Stimulated activated naive CD8-positive, alpha-beta T cell treated with anti-CD3 and anti-CD28 coated beads, Interleukin-15, Interleukin-2, amounts not matched to agents 100 U/mL and 50 U/mL, for 24 hours (primary cell): ENCODE measurements around the gene RAB8B.

Experiments used
- ATAC-seq: fragments of 150-1000 bp; cut with Tn5 transposase; one replicate; pipeline ENCODE4 v1.10.0; 2021
- DNase-seq: peaks from one replicate; pipeline ENCODE4 v3.0.0; 2021

Gene RAB8B

DNA sequence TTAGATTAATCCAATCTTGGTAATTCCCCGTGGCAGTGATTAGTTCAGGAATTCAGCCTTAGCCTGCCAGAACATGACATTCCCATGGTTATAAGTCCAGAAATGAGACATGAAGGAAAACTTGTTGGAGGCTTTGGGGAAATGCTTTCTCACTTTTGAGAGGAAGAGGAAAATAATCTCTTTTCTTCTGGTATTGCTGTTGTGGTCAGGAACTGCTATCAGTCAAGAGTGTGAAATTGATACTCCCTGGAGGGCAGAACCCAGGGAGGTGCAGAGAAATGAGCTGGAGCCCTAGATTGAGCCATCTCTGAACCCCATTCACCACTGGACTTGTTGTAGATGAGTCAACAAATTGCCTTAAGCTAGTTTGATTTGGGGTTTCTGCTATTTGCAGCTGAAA is 49.4 kb downstream of the RAB8B start:
- peak; percentile 93 for ATAC-seq
- no peak for DNase-seq

DNA sequence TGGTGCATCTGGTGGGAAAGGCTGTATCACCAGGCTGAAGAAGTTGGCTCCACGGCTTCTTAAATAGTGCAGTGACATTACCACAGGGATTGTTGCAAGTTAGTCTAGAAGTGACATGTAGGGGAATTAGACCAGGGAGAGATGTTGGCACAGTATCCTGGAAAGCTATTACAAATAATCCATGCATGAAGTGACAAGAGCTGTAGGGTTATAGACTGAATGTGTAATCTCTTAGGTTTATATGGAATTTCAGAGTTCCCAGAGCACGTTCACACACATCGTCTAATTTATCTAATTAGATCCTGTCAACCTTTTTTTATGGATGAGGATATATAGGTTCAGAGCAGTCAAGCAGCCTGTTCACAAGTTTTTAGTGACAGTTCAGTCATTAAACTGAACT is 50.7 kb downstream of the RAB8B start:
- ATAC-seq: no peak
- DNase-seq: no peak

DNA sequence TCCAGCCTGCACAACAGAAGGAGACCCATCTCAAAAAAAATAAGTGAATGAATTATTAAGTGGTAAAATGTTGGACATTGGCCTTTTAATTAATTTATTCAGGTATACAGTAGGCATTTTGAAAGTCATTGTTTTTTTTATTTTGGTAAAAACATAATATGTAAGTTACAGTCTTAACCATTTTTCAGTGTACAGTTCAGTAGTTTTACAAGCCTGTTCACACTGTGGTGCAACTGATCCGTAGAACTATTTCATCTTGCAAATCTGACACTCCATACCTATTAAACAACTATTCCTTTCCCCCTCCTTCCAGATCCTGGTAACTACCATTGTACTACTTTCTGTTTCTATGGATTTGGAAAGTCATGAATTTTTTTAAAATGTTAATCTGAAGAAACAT is 51.9 kb downstream of the RAB8B start:
- no peak for ATAC-seq

DNA sequence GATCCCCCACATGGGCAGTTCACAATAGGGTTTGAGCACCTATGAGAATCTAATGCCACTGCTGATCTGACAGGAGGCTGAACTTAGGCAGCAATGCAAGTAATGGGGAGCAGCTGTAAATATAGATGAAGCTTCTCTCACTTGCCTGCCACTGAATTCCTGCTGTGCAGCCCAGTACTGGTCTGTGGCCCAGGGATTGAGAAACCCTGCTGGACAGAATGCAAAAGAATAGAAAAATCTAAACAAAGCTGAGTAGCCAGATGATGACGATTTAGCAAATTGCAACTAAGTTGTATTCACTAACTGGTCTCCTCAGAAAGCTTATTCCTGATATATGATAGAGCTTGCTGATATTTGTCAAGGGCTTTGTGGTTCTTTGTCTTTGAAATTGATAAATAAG is 53.7 kb downstream of the RAB8B start:
- ATAC-seq (no peak), DNase-seq (no peak)

More for the DNA sequence above, 51.9 kb downstream of the RAB8B start:
- DNase-seq: no peak

DNA sequence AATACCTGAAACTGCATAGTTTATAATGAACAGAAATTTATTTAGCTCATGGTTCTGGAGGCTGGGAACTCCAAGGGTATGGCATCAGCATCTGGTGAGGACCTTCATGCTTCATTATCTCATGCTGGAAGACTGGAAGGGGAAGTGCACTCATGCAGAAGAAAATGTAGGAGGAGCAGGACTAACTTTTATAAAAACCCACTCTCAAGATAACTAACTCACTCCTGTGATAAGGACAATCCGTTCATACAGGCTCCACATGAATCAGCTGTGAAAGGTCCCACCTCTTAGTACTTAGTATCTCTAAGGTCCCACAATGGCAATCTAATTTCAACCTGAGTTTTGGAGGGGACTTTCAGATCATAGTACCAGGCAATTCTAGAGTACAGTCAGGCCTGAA is 54.4 kb downstream of the RAB8B start:
- ATAC-seq: peak; percentile 38
- no peak for DNase-seq

DNA sequence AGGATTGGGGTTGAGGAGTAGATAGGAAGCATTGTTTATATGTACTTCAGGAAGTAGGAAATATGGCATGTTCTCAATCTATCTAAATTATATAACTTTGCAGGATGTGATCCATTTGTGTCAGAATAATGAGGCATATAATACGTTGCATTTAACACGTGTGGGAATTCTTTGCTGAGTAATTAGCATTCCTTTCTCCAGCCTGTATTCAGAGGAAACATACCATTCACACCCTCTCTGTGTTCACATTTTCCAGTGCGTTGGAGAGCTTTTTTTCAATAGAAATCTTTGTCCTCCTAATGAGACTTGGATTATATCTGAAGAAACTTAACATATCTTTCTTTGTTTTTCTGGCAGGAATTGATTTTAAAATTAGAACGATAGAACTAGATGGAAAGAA is 55.0 kb downstream of the RAB8B start:
- ATAC-seq: no peak
- DNase-seq: no peak

DNA sequence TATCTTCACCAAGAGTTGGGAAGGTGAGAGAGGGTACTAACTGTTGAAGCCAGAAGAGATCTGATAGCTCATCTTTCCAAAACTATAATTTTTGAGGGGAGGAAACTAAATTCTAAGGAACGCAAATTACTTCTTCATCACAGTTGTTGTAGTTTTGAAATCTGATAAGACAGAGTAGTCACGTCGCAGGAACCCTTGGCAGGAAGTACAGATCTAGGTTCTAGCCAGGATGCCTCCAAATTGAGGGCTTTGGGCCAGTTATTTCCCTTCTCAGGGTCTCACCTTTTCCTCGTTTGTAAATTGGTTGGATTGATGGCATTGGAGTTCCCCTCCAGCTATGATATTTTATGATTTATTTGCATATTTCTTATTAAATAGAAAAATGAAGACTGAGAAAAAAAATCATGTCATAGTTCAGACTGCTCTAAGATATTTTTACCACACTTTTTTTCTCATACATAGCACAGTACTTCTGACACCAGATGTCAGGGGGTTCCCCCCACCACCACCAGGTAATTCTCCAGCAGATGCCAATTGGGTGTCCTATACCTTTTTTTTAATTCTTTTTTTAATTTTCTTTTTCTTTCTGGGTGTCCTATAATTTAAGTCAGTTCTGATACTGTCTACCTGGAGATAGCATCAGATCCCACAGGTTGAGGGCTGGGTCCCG is 55.7 kb downstream of the RAB8B start:
- ATAC-seq (peak; percentile 70), DNase-seq (no peak)

DNA sequence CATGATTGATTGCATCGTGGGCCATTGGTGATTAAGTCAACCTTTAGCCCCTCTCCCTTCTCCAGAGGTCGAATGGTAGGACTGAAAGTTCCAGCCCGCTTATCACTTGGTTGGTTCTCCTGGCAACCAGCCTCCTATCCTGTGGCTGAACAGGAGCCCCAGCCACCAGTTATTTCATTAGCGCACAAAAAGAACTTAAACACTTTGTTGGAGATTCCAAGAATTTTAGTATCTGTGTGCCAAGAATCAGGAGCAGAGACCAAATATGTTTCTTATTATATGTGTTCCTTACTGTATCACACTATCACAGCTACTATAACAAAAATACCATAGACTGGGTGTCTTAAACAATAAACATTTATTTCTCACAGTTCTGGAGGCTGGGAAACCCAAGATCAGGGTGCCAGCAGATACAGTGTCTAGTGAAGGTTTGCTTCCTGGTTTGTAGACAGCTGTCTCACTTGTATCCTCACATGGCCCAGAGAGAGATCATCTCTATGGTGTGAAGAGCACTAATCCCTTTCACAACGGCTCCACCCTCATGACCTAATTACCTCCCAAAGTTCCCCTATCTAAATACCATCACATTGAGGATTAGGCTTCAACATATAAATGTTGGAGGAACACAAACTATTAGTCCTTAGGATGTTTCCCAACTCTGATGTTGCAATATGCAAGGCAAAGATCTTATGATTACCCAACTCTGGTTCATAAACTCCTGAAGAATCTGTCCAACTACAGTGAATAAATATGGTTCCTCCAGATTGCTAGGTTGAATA is 57.5 kb downstream of the RAB8B start:
- no peak for DNase-seq
- no peak for ATAC-seq

DNA sequence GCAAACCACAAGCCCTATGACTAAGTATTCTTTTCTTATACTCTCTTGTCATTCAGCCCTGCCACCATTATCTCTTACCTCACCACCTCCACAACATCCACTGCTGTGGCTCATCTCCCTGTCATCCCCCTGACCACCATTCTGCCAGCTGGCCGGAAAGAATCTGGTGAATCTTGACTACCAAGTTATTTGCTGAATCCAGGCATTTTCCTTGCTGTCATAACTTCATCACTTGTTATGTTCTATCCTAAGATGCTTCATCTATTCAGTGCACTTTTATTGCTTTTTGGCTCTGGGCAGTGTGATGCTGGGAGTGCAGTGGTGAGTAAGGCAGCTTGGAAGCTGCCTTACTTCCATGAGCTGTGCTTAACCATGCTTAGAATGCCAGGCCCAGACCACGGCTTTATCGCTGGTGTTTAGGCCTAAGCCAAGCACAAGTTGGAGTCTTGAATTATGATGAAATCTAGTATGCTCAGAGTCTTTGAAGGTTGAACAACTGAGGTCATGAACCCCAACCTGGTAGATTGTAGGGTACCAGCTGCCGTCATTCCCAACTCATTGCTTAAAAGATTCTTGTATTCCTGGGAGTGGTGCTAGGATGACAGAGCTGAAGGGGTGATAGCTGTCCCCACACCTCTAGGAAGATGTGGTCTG is 61.0 kb downstream of the RAB8B start:
- DNase-seq (no peak), ATAC-seq (peak; percentile 28)

DNA sequence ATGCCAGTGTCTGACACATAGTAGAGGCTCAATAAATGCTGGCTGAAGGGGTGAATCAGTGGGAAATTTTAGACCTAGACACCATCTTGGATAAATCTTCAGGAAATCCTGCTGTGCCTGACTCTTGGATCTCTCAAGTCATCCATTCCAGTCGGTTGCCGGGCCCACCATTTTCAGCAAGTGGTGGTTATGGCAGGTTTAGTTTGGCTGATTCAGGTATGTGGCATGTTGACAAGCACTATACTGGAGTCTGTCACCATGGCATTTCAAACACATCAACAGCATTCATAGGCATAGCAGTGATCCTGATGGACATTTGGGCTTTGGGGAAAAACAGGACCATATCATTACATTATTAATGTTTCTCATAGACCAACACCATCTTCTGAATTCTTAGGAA is 62.3 kb downstream of the RAB8B start:
- DNase-seq (no peak), ATAC-seq (no peak)

DNA sequence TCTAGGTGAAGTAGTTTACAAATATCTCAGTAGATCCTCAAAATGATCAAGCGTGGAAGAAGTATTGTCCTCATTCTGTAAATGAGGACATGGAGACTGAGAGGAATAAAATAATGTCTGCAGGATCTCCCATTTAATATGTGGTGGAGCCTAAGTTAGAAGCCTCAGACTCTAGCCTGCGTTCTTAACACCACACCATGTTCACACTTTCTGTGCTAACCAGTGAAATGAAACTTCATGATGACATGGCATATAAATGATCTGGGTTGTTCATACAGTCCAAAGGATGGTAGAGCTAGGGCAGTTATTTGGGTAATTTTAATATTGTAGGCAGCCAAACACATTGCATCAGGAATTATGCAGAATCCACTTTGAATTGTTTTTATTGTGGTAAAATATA is 62.9 kb downstream of the RAB8B start:
- DNase-seq (no peak), ATAC-seq (no peak)

DNA sequence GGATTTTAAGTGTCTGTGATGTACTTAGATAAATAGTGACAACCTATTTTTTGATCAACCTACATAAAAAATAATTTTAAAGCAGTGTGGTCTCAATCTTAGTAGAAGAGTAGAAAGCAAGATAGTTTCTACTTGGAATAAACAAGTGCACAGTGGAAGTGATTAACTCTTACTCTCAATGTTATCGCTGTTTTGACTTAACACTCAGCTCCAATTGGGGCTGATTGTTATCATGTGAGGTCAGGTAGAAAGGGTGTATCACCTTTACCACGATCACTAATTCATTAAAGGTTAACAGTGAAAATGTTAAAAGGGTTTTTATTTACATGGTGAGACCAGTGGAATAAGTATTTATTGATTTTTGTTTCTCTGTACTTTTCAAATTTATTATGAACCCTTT is 65.6 kb downstream of the RAB8B start:
- ATAC-seq (no peak), DNase-seq (no peak)

DNA sequence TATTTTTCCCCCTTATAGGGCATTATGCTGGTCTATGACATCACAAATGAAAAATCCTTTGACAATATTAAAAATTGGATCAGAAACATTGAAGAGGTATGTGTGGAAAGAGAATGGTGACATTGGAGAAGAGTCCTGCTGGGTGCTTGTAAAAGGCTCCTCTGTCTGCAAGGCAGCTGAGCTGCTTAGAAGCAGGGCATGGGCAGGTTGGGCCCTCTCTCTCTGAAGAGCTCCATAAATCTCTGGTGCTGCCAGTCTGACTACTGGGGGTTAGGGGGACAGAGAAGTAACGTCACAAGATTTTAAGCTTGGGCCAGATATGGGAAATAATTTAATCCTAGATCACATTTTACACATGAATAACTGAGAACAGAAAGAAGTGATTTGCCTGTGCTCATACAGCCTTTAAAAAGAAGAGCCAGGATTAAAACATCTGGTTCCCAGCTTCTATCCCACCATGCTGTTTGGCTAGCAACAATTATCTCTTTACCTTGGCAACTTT is 66.1 kb downstream of the RAB8B start:
- ATAC-seq (no peak), DNase-seq (no peak)

DNA sequence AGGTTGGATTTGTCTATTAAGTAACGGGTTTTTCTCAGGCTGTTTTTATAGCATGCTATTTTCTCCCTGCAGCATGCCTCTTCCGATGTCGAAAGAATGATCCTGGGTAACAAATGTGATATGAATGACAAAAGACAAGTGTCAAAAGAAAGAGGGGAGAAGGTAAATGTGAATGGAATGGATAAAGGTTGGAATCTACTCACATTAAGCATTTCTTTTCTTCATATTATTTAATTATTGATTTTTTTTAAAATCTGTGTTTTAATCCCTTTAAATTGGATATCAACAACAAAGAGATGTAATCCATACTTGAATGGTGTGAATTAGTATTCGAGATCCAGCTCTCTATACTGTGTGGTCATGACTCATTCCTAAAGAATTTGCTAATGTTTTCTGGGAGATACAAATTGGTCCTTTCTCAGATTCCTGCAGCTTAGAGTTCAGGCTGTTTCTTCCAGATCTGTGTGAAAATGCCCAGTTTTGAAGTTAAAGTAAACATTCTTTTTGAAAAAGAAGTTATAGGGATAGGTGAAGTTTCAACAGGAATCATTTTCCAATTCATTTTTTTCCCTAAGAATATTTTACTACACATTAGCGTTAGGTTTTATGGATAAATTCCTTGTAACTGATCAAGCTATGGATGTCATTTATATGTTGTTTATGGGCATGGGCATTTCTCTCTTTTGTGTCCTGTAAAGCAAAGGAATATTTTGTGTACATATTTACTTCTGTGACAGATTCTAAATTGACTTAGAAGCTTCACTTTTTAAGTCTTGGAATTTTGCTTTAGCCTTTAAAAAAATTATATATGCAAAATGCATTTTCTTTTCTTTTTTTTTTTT is 67.2 kb downstream of the RAB8B start:
- no peak for DNase-seq
- no peak for ATAC-seq

DNA sequence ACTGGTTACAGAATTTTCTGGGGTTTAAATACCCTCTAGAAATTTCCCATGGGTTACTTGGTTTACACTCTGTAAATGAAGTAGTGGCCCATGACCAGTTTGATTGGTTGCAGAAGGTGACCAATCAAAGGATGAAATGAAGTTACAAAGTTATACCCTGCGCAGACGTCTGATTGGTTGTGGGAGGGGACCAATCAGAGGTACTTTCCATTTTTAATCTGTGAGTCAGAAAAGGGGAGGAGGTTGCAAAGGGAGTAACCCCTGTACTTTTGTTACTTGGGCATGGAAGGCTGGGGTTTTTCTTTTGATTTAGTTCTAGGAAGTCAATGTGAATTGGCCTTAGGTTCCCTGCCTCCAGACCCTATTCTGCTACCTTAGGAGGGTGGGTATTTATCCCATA is 69.3 kb downstream of the RAB8B start:
- no peak for ATAC-seq
- DNase-seq: no peak

DNA sequence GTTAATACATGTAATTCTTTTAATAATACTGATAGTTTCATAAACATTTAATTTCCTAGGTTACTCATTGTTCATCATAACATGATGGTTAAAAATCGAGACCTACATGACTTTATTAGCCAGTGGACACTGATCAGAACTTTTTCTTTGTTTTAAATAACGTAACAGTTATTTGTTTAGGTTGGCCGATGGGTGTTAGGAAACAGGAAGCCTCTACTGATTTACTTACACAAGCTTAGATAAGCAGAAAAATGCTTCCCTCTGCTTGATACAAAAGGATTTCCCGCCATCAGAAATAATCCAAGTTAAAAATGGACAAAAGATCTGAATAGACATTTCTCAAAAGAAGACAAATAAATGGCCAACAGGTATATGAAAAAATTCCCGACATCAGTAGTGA is 71.4 kb downstream of the RAB8B start:
- ATAC-seq (no peak), DNase-seq (no peak)

DNA sequence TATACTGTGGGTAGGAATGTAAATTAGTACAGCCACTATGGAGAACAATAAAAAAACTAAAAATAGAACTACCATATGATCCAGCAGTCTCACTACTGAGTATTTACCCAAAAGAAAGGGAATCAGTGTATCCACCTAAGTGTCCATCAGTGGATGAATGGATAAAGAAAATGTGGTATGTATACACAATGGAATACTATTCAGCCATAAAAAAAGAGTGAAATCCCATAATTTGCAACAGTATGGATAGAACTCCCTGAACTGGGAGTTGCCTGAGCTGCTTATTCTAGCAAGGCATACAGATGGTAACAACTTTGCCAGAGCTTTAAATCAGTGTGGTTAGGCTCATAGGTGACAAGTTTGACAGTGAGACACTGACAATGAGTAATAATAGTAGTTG is 71.9 kb downstream of the RAB8B start:
- no peak for DNase-seq
- no peak for ATAC-seq

DNA sequence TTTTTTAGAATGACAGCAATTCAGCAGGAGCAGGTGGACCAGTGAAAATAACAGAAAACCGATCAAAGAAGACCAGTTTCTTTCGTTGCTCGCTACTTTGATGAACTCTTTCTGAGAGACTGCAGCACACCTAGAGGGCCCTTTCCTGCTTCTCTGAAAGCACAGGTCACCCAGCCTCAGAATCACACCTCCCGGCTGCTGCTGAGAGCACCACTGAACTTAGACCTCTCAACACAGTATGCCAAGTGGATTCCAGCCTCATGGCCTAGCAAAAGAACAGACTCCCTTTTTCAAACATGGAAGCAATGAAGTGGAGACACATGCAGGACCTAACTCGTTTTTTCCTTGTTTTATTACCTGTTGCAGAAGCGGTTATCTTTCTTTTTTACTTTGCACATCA is 74.1 kb downstream of the RAB8B start:
- ATAC-seq: no peak
- DNase-seq: no peak

DNA sequence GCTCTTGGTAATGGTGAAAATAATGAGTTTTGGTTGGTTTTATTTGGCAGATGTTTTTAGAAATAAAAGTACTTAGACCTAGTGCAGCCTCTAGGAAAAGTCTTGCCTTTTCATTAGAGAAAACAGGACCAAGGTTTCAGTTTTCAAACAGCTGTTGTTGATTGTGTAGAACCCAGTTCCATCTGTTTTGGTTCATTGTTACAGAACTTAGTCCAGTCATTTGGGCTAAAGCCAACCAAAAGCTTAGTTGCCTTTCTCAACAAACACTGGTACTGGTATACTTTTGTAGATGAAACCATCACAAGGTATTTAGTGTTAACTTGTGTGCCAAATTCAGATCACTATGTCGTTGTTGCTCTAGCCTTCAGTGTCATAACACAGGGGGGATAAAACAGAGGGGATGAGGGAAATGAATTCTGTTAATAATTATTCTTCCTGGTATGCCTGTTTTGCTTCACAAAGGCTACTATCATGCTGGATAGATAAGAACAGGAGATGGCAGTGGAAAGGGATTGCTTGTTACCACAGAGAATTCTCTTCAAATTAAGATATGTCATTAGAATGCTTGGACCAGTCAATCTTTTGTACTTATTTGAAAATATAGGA is 75.4 kb downstream of the RAB8B start:
- DNase-seq (no peak), ATAC-seq (no peak)

DNA sequence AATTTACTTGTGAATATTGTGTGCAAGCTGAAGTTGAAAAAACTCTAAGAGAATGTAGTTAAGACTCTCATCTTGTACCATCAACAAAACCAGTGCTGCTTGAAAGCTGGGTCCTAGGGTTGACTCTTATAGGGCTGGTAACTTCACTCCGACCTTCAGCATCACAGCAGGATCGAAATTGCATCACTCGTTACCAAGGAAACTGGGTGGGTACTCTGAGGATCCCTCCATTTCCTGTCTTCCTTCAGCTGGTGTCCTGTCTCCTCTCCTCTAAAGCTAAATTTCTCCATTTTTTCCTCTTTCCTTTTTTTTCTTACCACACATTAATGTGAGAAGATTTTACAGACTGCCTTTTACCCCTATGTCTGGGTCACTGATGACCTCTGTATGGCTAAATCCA is 85.0 kb downstream of the RAB8B start:
- DNase-seq (no peak), ATAC-seq (no peak)

DNA sequence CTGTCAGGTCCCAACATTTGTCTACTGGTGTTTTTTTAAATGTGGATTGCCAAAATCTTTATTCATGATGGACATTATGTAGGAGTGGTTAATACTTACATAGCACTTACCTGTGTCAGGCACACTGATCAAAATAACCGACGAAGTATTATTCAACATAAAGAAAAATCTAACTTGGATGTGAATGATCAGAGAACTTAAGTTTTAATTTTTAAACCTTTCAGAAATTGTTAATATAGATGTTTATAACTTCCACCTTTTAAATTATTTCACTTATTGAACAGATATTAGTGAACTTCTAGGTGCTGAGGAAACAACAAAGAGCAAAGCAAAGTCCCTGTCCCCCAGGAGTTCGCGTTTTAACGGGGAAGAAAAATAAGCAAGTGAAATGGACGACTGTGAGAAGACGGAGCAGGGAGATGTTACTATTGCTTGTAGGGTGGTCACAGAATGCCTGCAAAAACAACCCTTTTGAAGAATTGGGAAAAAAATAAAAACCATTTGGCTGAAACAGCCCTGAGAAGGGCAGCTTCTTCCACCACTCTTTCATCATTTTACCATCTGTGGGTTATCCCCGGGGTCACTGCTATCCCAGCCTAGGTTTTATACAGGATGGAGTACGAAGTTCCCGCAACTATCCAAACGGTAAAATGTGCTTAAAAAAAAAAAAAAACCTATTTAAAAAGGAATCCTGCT is 87.1 kb downstream of the RAB8B start:
- ATAC-seq: no peak
- DNase-seq: no peak
